Stimulated activated naive CD8-positive, alpha-beta T cell treated with anti-CD3 and anti-CD28 coated beads, Interleukin-15, Interleukin-2, amounts not matched to agents 100 ng/mL and 50 ng/mL, for 24 hours (primary cell): Measurements from ENCODE around the gene IGFBP6.

Source experiments
- H3K27ac Mint-ChIP-seq: one replicate; pipeline ENCODE4 v1.8.0; 2021; ENCODE audit warnings: mild to moderate bottlenecking, mixed read lengths
- H3K27me3 Mint-ChIP-seq: one replicate; pipeline ENCODE4 v1.8.0; 2021; ENCODE audit warnings: mixed read lengths
- H3K36me3 Mint-ChIP-seq: one replicate; pipeline ENCODE4 v1.8.0; 2021; ENCODE audit warnings: low read depth, mixed read lengths
- H3K4me1 Mint-ChIP-seq: one replicate; pipeline ENCODE4 v1.8.0; 2021; ENCODE audit warnings: low read depth, mixed read lengths
- H3K4me3 Mint-ChIP-seq: one replicate; pipeline ENCODE4 v1.8.0; 2021; ENCODE audit warnings: mild to moderate bottlenecking, mixed read lengths
- H3K9me3 Mint-ChIP-seq: one replicate; pipeline ENCODE4 v1.8.0; 2021; ENCODE audit warnings: mixed read lengths

Gene IGFBP6

DNA sequence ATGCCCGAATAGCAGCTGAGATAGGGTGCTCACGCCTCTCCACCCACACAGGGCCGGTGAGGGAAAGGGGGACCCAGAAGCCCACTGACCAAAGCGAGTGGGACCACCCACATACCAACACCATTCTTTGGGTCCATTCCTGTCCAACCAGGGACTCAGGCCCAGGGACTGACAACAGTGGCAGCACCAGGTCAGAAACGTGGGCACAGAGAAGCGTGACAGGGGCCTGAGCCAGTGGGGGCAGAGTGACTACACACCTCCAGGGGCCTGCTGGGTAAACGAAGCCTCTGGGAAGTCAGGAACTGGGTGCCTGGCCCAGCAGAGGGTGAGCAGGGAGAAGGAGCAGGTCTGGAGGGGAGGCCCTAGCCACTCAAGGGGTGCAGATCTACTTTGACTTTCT is 32.0 kb upstream of the IGFBP6 start:
- no peaks in the 10 kb centered on the region for H3K27me3 Mint-ChIP-seq
- peaks cover 5% of the 10 kb centered on the region for H3K4me1 Mint-ChIP-seq
- H3K9me3 Mint-ChIP-seq = no peaks in the 10 kb centered on the region
- H3K4me3 Mint-ChIP-seq = no peak overlapping the region
- H3K36me3 Mint-ChIP-seq = peaks cover 15% of the 10 kb centered on the region
- H3K27ac Mint-ChIP-seq = no peak overlapping the region

DNA sequence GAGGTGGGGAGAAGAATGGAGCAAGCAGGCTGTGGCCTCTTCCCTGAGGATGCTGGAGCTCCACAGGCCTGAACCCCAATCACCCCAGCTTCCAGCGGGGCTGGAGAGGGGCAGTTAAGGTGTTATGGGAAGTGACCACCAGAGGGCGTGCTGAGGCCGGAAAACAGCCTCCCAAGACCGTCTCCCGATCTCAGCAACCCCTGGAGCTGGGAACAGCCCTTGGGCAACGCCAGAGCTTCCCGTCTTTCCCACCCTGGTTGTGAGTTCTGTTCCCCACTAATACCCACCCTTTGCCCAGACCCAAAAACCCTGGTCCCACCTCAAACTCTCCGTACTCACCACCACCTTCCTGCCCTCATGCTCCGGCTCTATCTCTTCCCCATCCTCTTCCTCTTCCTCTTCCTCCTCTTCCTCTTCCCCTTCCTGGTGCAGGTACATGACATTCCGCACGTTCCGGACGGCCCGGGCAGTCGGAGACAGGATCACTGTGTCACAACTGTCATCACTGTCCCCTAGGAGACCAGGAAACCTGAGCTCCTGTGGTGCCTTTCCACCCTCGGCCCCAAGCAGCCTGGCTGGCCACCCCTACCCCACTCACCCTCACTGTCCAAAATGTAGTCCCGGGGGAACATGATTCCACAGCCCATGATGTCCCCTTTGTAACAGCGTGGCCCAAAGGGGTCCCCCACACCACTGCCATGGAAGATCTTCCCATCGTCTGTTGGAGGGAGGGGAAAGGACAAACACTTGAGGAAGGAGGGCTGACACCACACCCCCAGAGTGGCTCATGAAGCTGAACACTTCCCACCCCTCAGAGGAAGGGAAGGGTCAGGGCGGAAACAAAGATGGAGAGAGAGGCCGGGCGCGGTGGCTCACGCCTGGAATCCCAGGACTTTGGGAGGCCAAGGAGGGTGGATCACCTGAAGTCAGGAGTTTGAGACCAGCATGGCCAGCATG is 31.2 kb upstream of the IGFBP6 start:
- peaks cover 15% of the 10 kb centered on the region for H3K36me3 Mint-ChIP-seq
- no peaks in the 10 kb centered on the region for H3K9me3 Mint-ChIP-seq
- peak overlapping the region; percentile 51 for H3K27ac Mint-ChIP-seq

DNA sequence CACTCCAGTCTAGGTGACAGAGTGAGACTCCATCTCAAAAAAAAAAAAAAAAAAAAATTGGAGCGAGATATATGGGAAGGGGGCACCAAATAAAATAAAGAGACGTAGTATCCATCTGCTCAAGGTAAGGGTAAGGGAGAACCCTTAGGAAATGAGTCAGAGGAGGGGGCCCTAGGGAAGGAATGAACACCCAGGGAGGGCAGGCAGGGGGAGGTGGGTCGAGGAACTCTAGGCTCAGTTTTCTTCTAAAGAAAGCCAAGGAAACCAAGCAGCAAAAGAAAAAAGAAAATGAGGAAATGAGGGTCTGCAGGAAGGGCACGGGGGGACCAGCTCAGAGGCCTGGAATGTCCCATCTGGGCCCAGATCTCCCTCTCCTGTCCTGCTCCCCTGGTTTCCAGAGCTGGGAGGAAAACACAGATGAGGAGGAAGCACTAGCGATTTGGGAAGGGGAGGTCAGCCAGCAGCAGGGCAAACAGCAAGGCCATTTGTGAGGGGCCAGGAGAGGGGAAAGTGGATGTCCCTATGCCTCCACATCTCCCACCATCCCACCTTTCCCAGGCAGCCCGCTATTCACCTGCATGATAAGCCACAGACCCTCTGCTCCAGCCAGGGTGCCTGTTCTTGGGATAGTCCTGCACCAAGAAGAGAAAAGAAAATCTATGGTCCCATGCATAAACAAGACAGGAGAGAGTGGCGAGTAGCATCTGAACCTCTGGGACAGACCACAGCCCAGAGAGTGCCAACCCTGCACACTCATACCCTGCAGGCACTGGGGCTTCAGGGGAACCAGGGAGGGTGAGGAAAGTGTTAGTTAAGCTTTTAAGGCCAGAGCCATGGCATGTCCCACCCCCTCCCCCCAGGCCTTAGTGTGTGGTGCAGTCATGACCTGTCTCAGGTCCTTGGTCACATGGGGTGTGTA is 30.1 kb upstream of the IGFBP6 start:
- H3K36me3 Mint-ChIP-seq = peaks cover 17% of the 10 kb centered on the region
- H3K27me3 Mint-ChIP-seq = no peaks in the 10 kb centered on the region
- H3K4me1 Mint-ChIP-seq = peaks cover 11% of the 10 kb centered on the region
- no peak overlapping the region for H3K4me3 Mint-ChIP-seq
- H3K27ac Mint-ChIP-seq = no peak overlapping the region
- H3K9me3 Mint-ChIP-seq = no peaks in the 10 kb centered on the region

More for the DNA sequence above, 31.2 kb upstream of the IGFBP6 start:
- H3K4me1 Mint-ChIP-seq = peaks cover 10% of the 10 kb centered on the region
- no peak overlapping the region for H3K4me3 Mint-ChIP-seq
- H3K27me3 Mint-ChIP-seq = no peaks in the 10 kb centered on the region

DNA sequence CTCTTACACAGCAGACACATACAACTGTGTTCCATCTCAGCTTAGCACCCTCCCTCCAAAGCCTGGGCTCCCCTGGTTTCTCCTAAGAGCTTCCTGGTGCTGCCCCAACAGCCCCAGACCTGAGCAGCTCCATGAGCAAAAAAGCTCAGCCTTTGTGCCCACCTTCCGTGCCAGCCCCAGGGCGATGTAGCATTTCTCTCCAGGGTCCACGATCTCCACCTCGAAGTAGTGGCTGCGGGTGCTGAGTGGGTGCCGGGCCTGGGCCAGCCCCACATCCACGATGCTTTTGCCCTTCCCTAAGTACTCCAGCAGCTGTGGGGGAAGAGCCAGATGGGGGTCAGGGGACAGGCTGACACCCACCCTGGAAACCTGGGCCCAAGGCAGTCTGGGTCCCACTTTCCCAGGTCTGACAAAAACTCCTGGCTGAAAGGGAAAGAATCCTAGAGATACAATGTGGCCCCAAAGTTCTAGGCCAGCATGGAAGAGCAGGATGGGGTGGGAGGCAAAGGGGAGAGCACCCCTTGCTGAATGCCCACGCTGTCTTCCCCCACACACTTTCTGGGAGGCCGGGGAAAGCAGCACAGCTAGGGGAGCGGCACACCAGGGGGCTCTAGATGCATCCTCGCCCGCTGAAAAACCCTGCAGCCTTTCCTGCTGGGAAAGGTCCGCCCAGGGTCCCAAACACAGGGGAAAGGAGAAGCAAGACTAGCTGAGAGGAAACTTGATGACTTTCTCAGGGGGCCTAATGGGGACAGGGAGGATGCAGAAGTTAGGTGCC is 29.3 kb upstream of the IGFBP6 start:
- Mint-ChIP-seq H3K27me3 (no peaks in the 10 kb centered on the region), H3K27ac (no peak overlapping the region), H3K36me3 (peaks cover 26% of the 10 kb centered on the region), H3K4me1 (peaks cover 15% of the 10 kb centered on the region), H3K4me3 (no peak overlapping the region), H3K9me3 (no peaks in the 10 kb centered on the region)

DNA sequence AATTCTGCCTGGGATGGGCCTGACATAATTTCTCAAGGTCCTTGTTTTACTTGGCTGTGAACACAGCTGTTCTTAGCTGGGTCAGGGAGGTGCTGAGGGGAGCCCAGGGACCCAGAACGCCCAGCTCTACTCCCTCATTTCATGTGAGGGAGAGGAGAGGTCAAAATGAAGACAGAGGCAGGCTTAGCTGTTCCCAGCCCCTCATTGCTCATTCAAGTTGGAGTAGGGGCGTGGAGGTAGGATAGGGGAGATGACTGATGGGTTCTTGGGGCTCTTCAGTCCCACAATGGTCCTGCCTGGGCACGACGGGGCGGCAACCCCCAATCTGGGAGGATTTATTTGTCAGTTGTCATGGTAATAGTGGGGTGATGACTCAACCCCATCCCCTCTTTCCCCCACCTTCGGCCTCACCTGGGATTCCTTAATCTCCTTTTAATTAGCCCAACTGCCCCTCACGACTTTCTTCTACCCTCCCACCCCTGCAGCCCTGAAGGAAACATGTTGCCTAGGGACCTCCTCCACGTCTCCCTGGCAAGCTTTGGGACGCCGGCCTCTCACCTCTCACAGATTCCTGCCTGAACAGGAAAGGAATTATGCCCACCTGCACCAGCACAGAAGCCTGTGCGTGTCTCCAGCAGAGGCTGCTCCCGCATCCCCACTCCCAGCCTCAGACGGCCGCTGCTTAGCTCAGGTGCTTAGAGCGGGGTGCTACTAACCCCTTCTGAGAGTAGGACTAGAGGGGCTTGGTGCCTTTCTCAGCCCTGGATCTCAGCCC is 28.5 kb upstream of the IGFBP6 start:
- H3K4me3 Mint-ChIP-seq = no peak overlapping the region

DNA sequence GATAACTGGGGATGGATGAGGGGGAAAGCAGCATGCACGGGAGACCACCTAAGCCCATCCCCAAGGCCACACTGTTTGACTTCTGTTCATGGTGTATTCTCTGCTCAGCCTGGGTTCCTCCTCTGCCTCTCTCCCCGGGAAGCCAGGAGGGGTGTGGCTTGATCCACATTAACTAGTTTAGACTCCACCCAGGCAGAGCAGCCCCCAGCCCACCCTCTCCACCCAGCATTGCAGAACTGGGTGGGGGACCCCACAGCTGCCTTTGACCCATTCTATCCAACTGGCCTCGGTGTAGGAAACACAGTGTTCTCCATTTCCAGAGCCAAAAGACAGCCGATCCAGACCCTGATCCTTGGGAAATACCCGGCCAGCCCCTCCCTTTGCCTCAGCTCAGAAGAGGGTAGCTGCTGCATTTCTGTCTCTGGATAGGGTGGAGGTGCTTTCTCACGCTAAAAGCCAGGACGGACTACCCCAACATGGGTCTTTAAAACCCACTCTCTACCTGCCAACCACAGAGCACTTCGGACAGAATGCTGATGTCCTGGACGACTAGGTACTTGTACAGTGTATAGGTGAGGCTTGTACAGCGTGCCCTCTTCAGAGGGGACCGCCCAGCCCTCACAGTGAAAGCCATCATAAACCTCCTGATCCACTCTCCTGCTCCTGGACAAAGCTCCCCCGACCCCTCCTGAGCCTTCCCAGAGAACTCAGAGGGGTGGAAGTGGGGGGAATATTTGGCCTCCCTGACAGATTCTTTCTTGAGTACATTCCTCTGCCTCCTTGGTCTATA is 27.7 kb upstream of the IGFBP6 start:
- Mint-ChIP-seq H3K27me3 (no peaks in the 10 kb centered on the region), H3K9me3 (no peaks in the 10 kb centered on the region), H3K4me3 (no peak overlapping the region), H3K4me1 (peaks cover 23% of the 10 kb centered on the region), H3K36me3 (peaks cover 36% of the 10 kb centered on the region), H3K27ac (no peak overlapping the region)

More for the DNA sequence above, 28.5 kb upstream of the IGFBP6 start:
- Mint-ChIP-seq H3K27me3 (no peaks in the 10 kb centered on the region), H3K4me1 (peaks cover 18% of the 10 kb centered on the region), H3K9me3 (no peaks in the 10 kb centered on the region), H3K27ac (no peak overlapping the region), H3K36me3 (peaks cover 28% of the 10 kb centered on the region)

DNA sequence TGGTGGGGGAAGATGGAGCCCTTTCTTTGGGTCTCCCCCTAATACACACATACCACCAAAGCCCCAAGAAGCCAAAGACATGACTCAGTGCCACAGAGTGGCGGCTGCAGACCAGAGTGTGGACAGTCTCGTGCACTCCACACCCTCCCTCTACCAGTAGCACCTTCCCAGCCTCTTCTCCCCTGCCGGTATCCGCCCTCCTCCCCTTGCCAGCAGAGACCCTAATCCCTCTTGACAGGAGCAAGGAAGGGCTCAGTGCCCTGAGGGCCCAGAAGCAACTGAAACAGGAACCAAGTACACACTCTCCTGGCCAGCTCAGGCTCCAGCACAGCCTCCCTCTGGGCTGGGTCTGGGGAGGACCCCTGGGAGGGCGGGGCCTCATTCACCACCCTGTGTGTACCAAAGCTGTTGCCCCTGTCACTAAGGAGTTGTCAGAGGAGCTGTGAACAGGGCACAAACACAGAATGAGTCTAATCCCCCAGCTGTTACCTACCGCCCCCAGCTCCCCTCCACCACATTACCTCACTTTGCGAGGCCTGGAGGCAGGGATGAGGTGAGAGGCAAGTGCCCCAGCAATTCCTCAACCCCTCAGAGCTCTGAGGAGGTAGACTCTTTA is 26.5 kb upstream of the IGFBP6 start:
- Mint-ChIP-seq H3K27me3 (no peaks in the 10 kb centered on the region), H3K27ac (peak overlapping the region; percentile 49), H3K4me1 (peaks cover 20% of the 10 kb centered on the region)

DNA sequence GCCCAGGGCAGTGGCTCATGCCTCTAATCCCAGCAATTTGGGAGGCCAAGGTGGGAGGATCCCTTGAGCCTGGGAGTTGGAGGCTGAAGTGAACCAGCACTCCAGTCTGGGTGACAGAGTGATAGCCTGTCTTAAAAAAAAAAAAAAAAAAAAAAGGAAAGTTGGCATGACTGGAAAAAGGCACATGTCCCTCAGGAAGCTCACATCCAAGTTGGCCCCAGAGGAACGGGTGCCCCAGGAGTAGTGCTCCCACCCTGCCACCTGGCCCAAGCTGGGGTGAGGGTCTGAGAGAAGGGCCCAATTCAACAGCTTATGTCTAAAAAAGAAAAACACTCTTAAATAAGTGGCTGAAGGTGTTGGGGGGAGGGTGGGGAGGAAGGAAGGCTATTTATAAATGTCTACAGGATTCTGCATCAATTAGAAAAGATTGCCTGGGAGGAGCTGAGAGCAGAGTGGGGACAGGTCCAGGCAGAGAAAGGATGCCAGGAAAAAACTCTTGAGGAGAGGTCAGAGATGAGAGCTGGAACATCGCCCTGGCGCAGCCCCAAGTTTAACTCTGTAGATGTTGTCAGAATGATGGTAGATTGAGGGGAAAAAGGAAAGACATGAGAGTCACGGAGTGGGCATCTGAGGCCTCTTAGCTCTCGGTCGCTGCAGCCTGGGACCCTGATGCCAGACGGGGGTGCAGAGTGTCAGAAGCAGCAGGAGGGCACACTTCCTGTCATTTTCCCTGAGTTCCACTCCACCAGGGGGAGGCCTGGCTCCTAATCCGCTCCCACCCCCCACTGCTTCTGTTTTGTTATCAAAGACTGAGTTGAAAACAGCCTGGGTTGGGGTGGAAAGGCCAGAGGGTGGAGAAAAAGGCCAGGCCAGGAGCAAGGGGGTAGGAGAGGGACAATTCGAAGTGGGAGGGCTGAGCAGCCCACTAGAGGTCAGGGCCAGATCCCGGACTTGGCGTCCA is 25.6 kb upstream of the IGFBP6 start:
- H3K4me3 Mint-ChIP-seq = no peak overlapping the region
- H3K36me3 Mint-ChIP-seq = peaks cover 40% of the 10 kb centered on the region
- H3K27me3 Mint-ChIP-seq = no peaks in the 10 kb centered on the region
- H3K4me1 Mint-ChIP-seq = peaks cover 18% of the 10 kb centered on the region
- H3K9me3 Mint-ChIP-seq = no peaks in the 10 kb centered on the region
- peak overlapping the region; percentile 18 for H3K27ac Mint-ChIP-seq

More for the DNA sequence above, 26.5 kb upstream of the IGFBP6 start:
- H3K9me3 Mint-ChIP-seq = no peaks in the 10 kb centered on the region
- H3K36me3 Mint-ChIP-seq = peaks cover 38% of the 10 kb centered on the region
- H3K4me3 Mint-ChIP-seq = no peak overlapping the region

DNA sequence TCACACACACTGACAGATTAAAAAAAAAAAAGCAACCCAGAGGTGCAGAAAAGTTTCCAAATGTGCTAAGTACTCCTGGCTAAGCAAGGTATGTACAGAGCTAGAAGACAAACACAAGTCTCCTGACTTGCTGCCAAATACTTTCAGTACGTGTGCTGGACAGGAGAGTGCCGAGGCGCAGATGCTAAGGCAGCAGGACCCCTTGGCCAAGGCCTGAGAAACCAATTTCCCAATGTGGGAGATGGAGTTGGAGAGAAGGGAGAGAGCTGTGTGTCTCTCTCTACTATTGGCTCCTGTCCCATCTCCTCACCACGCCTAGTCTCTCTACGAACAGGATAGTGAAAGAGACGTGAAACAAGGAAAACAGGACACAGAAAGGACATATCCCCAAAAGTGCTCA is 23.6 kb upstream of the IGFBP6 start:
- Mint-ChIP-seq H3K27me3 (no peaks in the 10 kb centered on the region), H3K27ac (no peak overlapping the region), H3K4me1 (peaks cover 30% of the 10 kb centered on the region), H3K36me3 (peaks cover 40% of the 10 kb centered on the region), H3K9me3 (no peaks in the 10 kb centered on the region), H3K4me3 (no peak overlapping the region)

DNA sequence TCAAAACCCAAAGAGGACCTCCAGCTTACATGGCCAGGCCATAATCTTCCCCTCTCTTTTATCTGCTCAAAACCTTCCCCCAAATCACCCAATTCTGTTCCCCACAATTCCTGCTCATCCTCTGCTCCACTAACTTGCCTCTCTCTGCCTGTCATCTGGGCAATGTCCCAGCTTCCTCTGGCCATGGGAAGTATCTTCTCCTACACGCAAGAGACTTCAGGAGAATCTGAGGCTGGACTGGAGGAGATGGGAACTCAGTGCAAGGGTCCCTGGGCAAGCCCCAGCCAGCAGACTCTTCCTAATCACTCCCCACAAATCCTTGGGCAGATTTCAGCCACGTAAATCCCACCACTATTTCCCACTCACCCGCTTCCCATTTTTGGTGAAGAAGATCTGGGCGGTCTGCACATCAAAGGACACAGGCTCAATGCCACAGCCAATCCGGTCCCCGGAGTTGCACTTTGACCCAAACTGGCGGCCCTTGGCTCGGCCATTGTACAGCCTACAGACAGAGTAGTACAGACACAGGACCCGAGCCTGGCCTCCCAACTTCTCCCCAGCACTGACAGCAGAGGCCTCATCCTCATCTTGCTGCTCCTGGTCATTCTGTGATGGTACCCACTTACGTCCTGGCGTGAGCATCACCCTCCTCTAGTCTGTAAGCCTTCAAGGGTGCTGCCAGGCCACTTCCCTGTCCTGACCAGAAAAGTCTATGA is 23.0 kb upstream of the IGFBP6 start:
- Mint-ChIP-seq H3K36me3 (peaks cover 40% of the 10 kb centered on the region), H3K4me1 (peaks cover 30% of the 10 kb centered on the region), H3K27ac (no peak overlapping the region), H3K4me3 (no peak overlapping the region), H3K9me3 (no peaks in the 10 kb centered on the region), H3K27me3 (no peaks in the 10 kb centered on the region)

DNA sequence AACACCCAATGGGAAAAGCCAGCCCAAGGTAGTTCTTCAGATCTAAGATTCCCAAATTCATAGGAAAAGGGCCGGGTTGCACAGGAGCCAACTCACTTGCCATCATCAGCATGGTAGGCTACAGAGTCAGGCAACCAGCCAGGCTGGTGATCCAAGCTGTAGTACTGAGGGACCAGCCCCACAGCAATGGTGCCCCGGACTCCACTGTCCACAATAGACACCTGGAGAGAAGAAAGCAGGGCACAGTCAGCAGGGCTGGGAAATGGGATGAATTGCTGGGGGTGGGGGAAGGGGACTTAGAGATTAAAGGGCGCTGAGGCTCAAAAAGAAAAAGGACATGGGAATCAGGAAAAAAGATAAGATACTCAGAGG is 22.5 kb upstream of the IGFBP6 start:
- H3K4me1 Mint-ChIP-seq = peaks cover 34% of the 10 kb centered on the region
- no peak overlapping the region for H3K4me3 Mint-ChIP-seq
- no peaks in the 10 kb centered on the region for H3K9me3 Mint-ChIP-seq
- peaks cover 40% of the 10 kb centered on the region for H3K36me3 Mint-ChIP-seq
- no peak overlapping the region for H3K27ac Mint-ChIP-seq
- H3K27me3 Mint-ChIP-seq = no peaks in the 10 kb centered on the region

DNA sequence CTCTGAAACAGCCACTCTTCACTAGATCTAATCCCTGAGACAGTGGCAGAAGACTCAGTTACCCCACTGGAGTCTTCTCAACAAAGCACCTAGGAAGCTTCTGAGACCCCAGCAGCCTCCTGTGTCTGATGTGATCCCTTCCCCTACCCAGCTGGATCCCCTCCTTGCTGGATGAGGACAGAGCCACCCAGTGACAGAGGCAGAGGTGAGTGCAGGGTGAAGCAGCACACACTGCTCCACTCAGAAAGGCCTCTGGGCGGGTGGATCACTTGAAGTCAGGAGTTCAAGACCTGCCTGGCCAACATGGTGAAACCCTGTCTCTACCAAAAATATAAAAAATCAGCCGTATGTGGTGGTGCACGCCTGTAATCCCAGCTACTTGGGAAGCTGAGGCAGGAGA is 21.0 kb upstream of the IGFBP6 start:
- H3K36me3 Mint-ChIP-seq = peaks cover 40% of the 10 kb centered on the region

More for the DNA sequence above, 21.0 kb upstream of the IGFBP6 start:
- H3K27ac Mint-ChIP-seq = no peak overlapping the region
- peaks cover 38% of the 10 kb centered on the region for H3K4me1 Mint-ChIP-seq
- H3K27me3 Mint-ChIP-seq = no peaks in the 10 kb centered on the region
- no peaks in the 10 kb centered on the region for H3K9me3 Mint-ChIP-seq
- no peak overlapping the region for H3K4me3 Mint-ChIP-seq
